Activated T-cell treated with anti-CD3 and anti-CD28 coated beads, Interleukin-2, amount 50 U/mL, for 4 hours (primary cell): ENCODE measurements around the gene ERGIC1. TPM values are rescaled to one million over a fixed set of nuclear protein-coding genes. Genes with fewer than 3 reads are reported as not detected.
"Not testable (repeated sequence)": the region's sequence is repeated elsewhere in the genome, so short reads cannot be mapped to it uniquely, and the experiment has no call there.

ENCODE experiments used
- ATAC-seq, 2 donors: fragments of 200-7000 bp; cut with Tn5 transposase; one replicate each; pipeline ENCODE4 v1.10.0; 2021
- DNase-seq: peaks from one replicate; pipeline ENCODE4 v3.0.0-alpha.2; 2020
- H3K27me3 Mint-ChIP-seq: one replicate; pipeline ENCODE4 v1.8.0; 2021; ENCODE audit warnings: low read depth, mixed read lengths
- H3K36me3 Mint-ChIP-seq: one replicate; pipeline ENCODE4 v1.8.0; 2022; ENCODE audit warnings: mixed read lengths; ENCODE audit not compliant: insufficient read depth
- H3K4me1 Mint-ChIP-seq: one replicate; pipeline ENCODE4 v1.8.0; 2021; ENCODE audit warnings: low read depth, mixed read lengths
- H3K4me3 Mint-ChIP-seq: one replicate; pipeline ENCODE4 v1.8.0; 2021; ENCODE audit warnings: mild to moderate bottlenecking, moderate library complexity, mixed read lengths
- H3K9me3 Mint-ChIP-seq: one replicate; pipeline ENCODE4 v1.8.0; 2021; ENCODE audit warnings: mixed read lengths
- total RNA-seq, 3 donors: library from RNA; stranded (reverse); gene quantifications; one replicate each; pipeline ENCODE4 v1.2.1, GENCODE V29; 2021

The ERGIC1 gene
- total RNA-seq, 3 donors from 2014 or later, result 28.7 to 36.3 (median 32.1) TPM

GRCh38 chr5:172892713-172893112 is 58.7 kb downstream of the ERGIC1 start:
- Mint-ChIP-seq H3K9me3 (no peaks in the 10 kb centered on the region), H3K4me1 (peaks cover 6% of the 10 kb centered on the region), H3K36me3 (peaks cover 12% of the 10 kb centered on the region), H3K4me3 (no peak overlapping the region), H3K27me3 (no peaks in the 10 kb centered on the region)
- no peak for DNase-seq
- ATAC-seq, result no peak

GRCh38 chr5:172894767-172895388 is 60.8 kb downstream of the ERGIC1 start:
- Mint-ChIP-seq H3K4me3 (no peak overlapping the region), H3K4me1 (peaks cover 6% of the 10 kb centered on the region), H3K27me3 (no peaks in the 10 kb centered on the region), H3K36me3 (peaks cover 13% of the 10 kb centered on the region), H3K9me3 (no peaks in the 10 kb centered on the region)
- no peak for DNase-seq
- no peak for ATAC-seq

- H3K4me1 Mint-ChIP-seq, result peaks cover 6% of the 10 kb centered on the region
- no peak overlapping the region for H3K4me3 Mint-ChIP-seq
- no peaks in the 10 kb centered on the region for H3K9me3 Mint-ChIP-seq
- H3K27me3 Mint-ChIP-seq, result no peaks in the 10 kb centered on the region
- ATAC-seq (no peak), DNase-seq (no peak)
- H3K36me3 Mint-ChIP-seq, result peaks cover 14% of the 10 kb centered on the region
These were observed 61.5 kb downstream of the ERGIC1 start for GRCh38 chr5:172895549-172895948.

GRCh38 chr5:172896465-172896864 is 62.4 kb downstream of the ERGIC1 start:
- Mint-ChIP-seq H3K4me3 (no peak overlapping the region), H3K4me1 (peaks cover 6% of the 10 kb centered on the region), H3K36me3 (peaks cover 18% of the 10 kb centered on the region), H3K9me3 (no peaks in the 10 kb centered on the region), H3K27me3 (no peaks in the 10 kb centered on the region)
- DNase-seq, result no peak
- no peak for ATAC-seq

GRCh38 chr5:172897067-172897466 is 63.0 kb downstream of the ERGIC1 start:
- Mint-ChIP-seq H3K4me3 (peak overlapping the region; percentile 31), H3K36me3 (peaks cover 17% of the 10 kb centered on the region)
- H3K4me1 Mint-ChIP-seq, DNase-seq, H3K27me3 Mint-ChIP-seq, H3K9me3 Mint-ChIP-seq, ATAC-seq: not testable (repeated sequence)

- no peaks in the 10 kb centered on the region for H3K9me3 Mint-ChIP-seq
- H3K36me3 Mint-ChIP-seq, result peaks cover 17% of the 10 kb centered on the region
- H3K4me3 Mint-ChIP-seq, result peak overlapping the region; percentile 31
- H3K27me3 Mint-ChIP-seq, result no peaks in the 10 kb centered on the region
- no peak for ATAC-seq
- H3K4me1 Mint-ChIP-seq, result peaks cover 6% of the 10 kb centered on the region
- DNase-seq, result no peak
These were observed 63.6 kb downstream of the ERGIC1 start for GRCh38 chr5:172897481-172898217.

- Mint-ChIP-seq H3K4me3 (no peak overlapping the region), H3K27me3 (no peaks in the 10 kb centered on the region), H3K9me3 (no peaks in the 10 kb centered on the region), H3K4me1 (peaks cover 6% of the 10 kb centered on the region), H3K36me3 (peaks cover 17% of the 10 kb centered on the region)
- ATAC-seq, result no peak
- DNase-seq, result no peak
These were observed 64.3 kb downstream of the ERGIC1 start for GRCh38 chr5:172898218-172898842.

- DNase-seq, result no peak
- H3K9me3 Mint-ChIP-seq, result no peaks in the 10 kb centered on the region
These were observed 64.9 kb downstream of the ERGIC1 start for GRCh38 chr5:172898843-172899369.

GRCh38 chr5:172899436-172899835 is 65.4 kb downstream of the ERGIC1 start:
- Mint-ChIP-seq H3K4me3 (no peak overlapping the region), H3K9me3 (no peaks in the 10 kb centered on the region), H3K27me3 (no peaks in the 10 kb centered on the region), H3K36me3 (peaks cover 17% of the 10 kb centered on the region), H3K4me1 (peaks cover 6% of the 10 kb centered on the region)
- no peak for DNase-seq
- no peak for ATAC-seq

More at GRCh38 chr5:172898843-172899369, 64.9 kb downstream of the ERGIC1 start:
- no peak for ATAC-seq
- no peak overlapping the region for H3K4me3 Mint-ChIP-seq
- no peaks in the 10 kb centered on the region for H3K27me3 Mint-ChIP-seq
- H3K4me1 Mint-ChIP-seq, result peaks cover 6% of the 10 kb centered on the region
- peaks cover 17% of the 10 kb centered on the region for H3K36me3 Mint-ChIP-seq

- no peaks in the 10 kb centered on the region for H3K9me3 Mint-ChIP-seq
- no peaks in the 10 kb centered on the region for H3K27me3 Mint-ChIP-seq
- DNase-seq (no peak), ATAC-seq (no peak)
- no peak overlapping the region for H3K4me3 Mint-ChIP-seq
- H3K36me3 Mint-ChIP-seq, result peaks cover 17% of the 10 kb centered on the region
- H3K4me1 Mint-ChIP-seq, result peaks cover 6% of the 10 kb centered on the region
These were observed 67.1 kb downstream of the ERGIC1 start for GRCh38 chr5:172901012-172901780.

- Mint-ChIP-seq H3K4me3 (no peak overlapping the region), H3K36me3 (peaks cover 17% of the 10 kb centered on the region), H3K4me1 (peaks cover 4% of the 10 kb centered on the region), H3K27me3 (no peaks in the 10 kb centered on the region), H3K9me3 (no peaks in the 10 kb centered on the region)
- ATAC-seq (no peak), DNase-seq (no peak)
These were observed 67.9 kb downstream of the ERGIC1 start for GRCh38 chr5:172901788-172902496.

- no peak overlapping the region for H3K4me3 Mint-ChIP-seq
- no peaks in the 10 kb centered on the region for H3K27me3 Mint-ChIP-seq
- DNase-seq, result no peak
- peaks cover 17% of the 10 kb centered on the region for H3K36me3 Mint-ChIP-seq
- H3K9me3 Mint-ChIP-seq, result no peaks in the 10 kb centered on the region
- H3K4me1 Mint-ChIP-seq, result no peaks in the 10 kb centered on the region
- no peak for ATAC-seq
These were observed 68.7 kb downstream of the ERGIC1 start for GRCh38 chr5:172902497-172903472.

- no peak for ATAC-seq
- H3K36me3 Mint-ChIP-seq, result peaks cover 14% of the 10 kb centered on the region
These were observed 69.7 kb downstream of the ERGIC1 start for GRCh38 chr5:172903790-172904189.

More at GRCh38 chr5:172903790-172904189, 69.7 kb downstream of the ERGIC1 start:
- Mint-ChIP-seq H3K4me1 (no peaks in the 10 kb centered on the region), H3K4me3 (no peak overlapping the region), H3K27me3 (no peaks in the 10 kb centered on the region), H3K9me3 (no peaks in the 10 kb centered on the region)
- no peak for DNase-seq
